GM12878 (cell line): ENCODE results near the gene MFAP4. TPM values are rescaled to one million over a fixed set of nuclear protein-coding genes. Genes with fewer than 3 reads are reported as not detected.

Source experiments
- CTCF ChIP-seq, 3 experiments: IDR thresholded peaks in 2 of 3; conservative IDR thresholded peaks in 1 of 3; 2 replicates each; pipeline ENCODE4 v1.5.1; 2011; ENCODE audit warnings: low read depth in 3 of 3, low read length in 3 of 3, mild to moderate bottlenecking in 3 of 3, control low read depth in 2 of 3, moderate library complexity in 2 of 3, inconsistent platforms in 1 of 3, mixed read lengths in 1 of 3; ENCODE audit not compliant: control insufficient read depth in 2 of 3, insufficient read depth in 1 of 3; ENCODE audit errors: extremely low read depth in 1 of 3
- E2F4 ChIP-seq: IDR thresholded peaks from 2 replicates; pipeline ENCODE4 v1.6.1; 2012; ENCODE audit warnings: low read depth, low read length, improper control_type of control experiment
- EED ChIP-seq: sonication (generic); IDR thresholded peaks from 2 replicates; pipeline ENCODE4 v1.6.1; 2016; ENCODE audit warnings: antibody characterized with exemption, low read depth
- RAD21 ChIP-seq: IDR thresholded peaks from 2 replicates; pipeline ENCODE4 v1.6.1; 2011; ENCODE audit warnings: mild to moderate bottlenecking, low read depth, low read length, moderate library complexity; ENCODE audit not compliant: insufficient read depth
- RAD51 ChIP-seq: fragments of 450-650 bp; IDR thresholded peaks from 2 replicates; pipeline ENCODE4 v1.6.1; 2016; ENCODE audit warnings: moderate library complexity, mild to moderate bottlenecking, inconsistent platforms
- SIN3A ChIP-seq: IDR thresholded peaks from 2 replicates; pipeline ENCODE4 v1.6.1; 2012; ENCODE audit warnings: low read depth, low read length, improper control_type of control experiment
- USF1 ChIP-seq: IDR thresholded peaks from 2 replicates; pipeline ENCODE4 v1.6.1; 2011; ENCODE audit warnings: borderline replicate concordance, low read depth, mild to moderate bottlenecking, moderate library complexity, mixed read lengths, low read length; ENCODE audit not compliant: insufficient read depth; ENCODE audit errors: extremely low read length
- ZBTB11 ChIP-seq: fragments of 450-650 bp; formaldehyde crosslinking; IDR thresholded peaks from 2 replicates; pipeline ENCODE4 v1.5.0; 2022; ENCODE audit warnings: mild to moderate bottlenecking, missing genetic modification characterization
- polyA plus RNA-seq, 11 experiments: library from polyadenylated mRNA; depleted of rRNA in 4 of 11; unstranded in 6 of 11; stranded (reverse) in 5 of 11; fragments of >200 nt; fragmentation: Nextera tagmentation in 4 of 11; fragmentation: Illumina TruSeq in 1 of 11; extraction: Ambion mirVana in 4 of 11; extraction: Trizol in 1 of 11; gene quantifications; 1 replicate in 1 of 11; 2 replicates in 10 of 11; pipeline versions ENCODE4 v1.2.1 to v1.2.3, GENCODE V29; 2011 to 2016; ENCODE audit warnings: inconsistent platforms in 2 of 11, missing spikeins in 2 of 11, low read depth in 1 of 11
- total RNA-seq, 4 experiments: library from RNA; depleted of rRNA in 3 of 4; stranded (reverse); fragments of >200 nt in 3 of 4; fragmentation: Illumina TruSeq in 1 of 4; extraction: Trizol in 1 of 4; gene quantifications; 2 replicates each; pipeline versions ENCODE4 v1.2.1 to v1.2.3, GENCODE V29; 2013 to 2021
- TF ChIP-seq, protein P1 (sequence below): fragments of 450-650 bp; IDR thresholded peaks from 2 replicates; pipeline ENCODE4 v1.6.1; 2017; ENCODE audit warnings: borderline replicate concordance

The MFAP4 gene
- total and polyA plus RNA-seq, 10 of the 15 experiments (the other 5 are each of a cell fraction or from before 2014, with no cell fraction given) = 0.08 to 0.28 (median 0.09) TPM; not detected in 7

GRCh38 chr17:19397556-19398041 is 10.6 kb upstream of the MFAP4 start (continued):
- TF ChIP-seq ZBTB11 (CRISPR knock-in tag) (no peak), CTCF (IDR thresholded peaks at IDR 0.05 in 2 of 3, conservative IDR thresholded peaks at IDR 0.05 in 1 of 3; ENCODE audit: control insufficient read depth in 2 of 3, extremely low read depth in 1 of 3, insufficient read depth in 1 of 3, low read depth in 3 of 3, low read length in 3 of 3) (peak; percentile 44 to 61 (median 57); a peak in 4 of 6 replicates), RAD21 (peak; percentile 54), USF1 (peak; percentile 29), EED (no peak), SIN3A (no peak), RAD51 (peak; percentile 76), E2F4 (no peak)
- TF ChIP-seq, protein P1, sequence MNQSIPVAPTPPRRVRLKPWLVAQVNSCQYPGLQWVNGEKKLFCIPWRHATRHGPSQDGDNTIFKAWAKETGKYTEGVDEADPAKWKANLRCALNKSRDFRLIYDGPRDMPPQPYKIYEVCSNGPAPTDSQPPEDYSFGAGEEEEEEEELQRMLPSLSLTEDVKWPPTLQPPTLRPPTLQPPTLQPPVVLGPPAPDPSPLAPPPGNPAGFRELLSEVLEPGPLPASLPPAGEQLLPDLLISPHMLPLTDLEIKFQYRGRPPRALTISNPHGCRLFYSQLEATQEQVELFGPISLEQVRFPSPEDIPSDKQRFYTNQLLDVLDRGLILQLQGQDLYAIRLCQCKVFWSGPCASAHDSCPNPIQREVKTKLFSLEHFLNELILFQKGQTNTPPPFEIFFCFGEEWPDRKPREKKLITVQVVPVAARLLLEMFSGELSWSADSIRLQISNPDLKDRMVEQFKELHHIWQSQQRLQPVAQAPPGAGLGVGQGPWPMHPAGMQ = no peak
